Liver (tissue), 9 donors: ENCODE data around the gene INPP5J. TPM values are rescaled to one million over a fixed set of nuclear protein-coding genes. Genes with fewer than 3 reads are reported as not detected.

Experiments
- DNase-seq: peaks from one replicate; pipeline ENCODE4 v3.0.0-alpha.2; 2017; ENCODE audit warnings: low spot score
- H3K27ac ChIP-seq, 2 donors: one replicate each; pipeline ENCODE4 v1.7.0; 2013; ENCODE audit warnings: inconsistent platforms in 2 of 2, low read length in 2 of 2, control low read depth in 1 of 2, low read depth in 1 of 2, mild to moderate bottlenecking in 1 of 2
- H3K27me3 ChIP-seq, 4 donors: one replicate each; pipeline versions ENCODE4 v1.6.1 to v1.7.0; 2013; ENCODE audit warnings: low read length in 3 of 4, inconsistent platforms in 1 of 4, mild to moderate bottlenecking in 1 of 4, moderate library complexity in 1 of 4; ENCODE audit not compliant: control insufficient read depth in 4 of 4, insufficient read depth in 4 of 4
- H3K36me3 ChIP-seq, 4 donors: one replicate each; pipeline versions ENCODE4 v1.6.1 to v1.7.0; 2013; ENCODE audit warnings: low read length in 3 of 4, mild to moderate bottlenecking in 3 of 4, low read depth in 1 of 4, moderate library complexity in 1 of 4; ENCODE audit not compliant: control insufficient read depth in 4 of 4, insufficient read depth in 3 of 4
- H3K4me1 ChIP-seq, 4 donors: one replicate each; pipeline versions ENCODE4 v1.6.1 to v1.7.0; 2013; ENCODE audit warnings: low read length in 3 of 4, mild to moderate bottlenecking in 3 of 4, moderate library complexity in 1 of 4; ENCODE audit not compliant: control insufficient read depth in 4 of 4, insufficient read depth in 4 of 4
- H3K4me3 ChIP-seq, 3 donors: one replicate each; pipeline versions ENCODE4 v1.6.1 to v1.7.0; 2013; ENCODE audit warnings: low read length in 3 of 3, control low read depth in 1 of 3, low read depth in 1 of 3, mild to moderate bottlenecking in 1 of 3
- H3K9ac ChIP-seq, 2 donors: one replicate each; pipeline ENCODE4 v1.7.0; 2013; ENCODE audit warnings: low read length in 2 of 2, mild to moderate bottlenecking in 2 of 2, moderate library complexity in 2 of 2, control low read depth in 1 of 2, low read depth in 1 of 2
- H3K9me3 ChIP-seq, 4 donors: one replicate each; pipeline versions ENCODE4 v1.6.1 to v1.7.0; 2013; ENCODE audit warnings: low read length in 3 of 4; ENCODE audit not compliant: control insufficient read depth in 4 of 4
- ATF3 ChIP-seq: IDR thresholded peaks from 2 replicates; pipeline ENCODE4 v1.6.1; 2016; ENCODE audit warnings: antibody characterized with exemption
- CTCF ChIP-seq: fragments of 150-350 bp; IDR thresholded peaks from 2 replicates; pipeline ENCODE4 v1.5.1; 2017; ENCODE audit warnings: improper control_type of control experiment, low read depth, low read length; ENCODE audit not compliant: missing input control
- FOXA1 ChIP-seq: IDR thresholded peaks from 2 replicates; pipeline ENCODE4 v1.6.1; 2016; ENCODE audit warnings: antibody characterized with exemption
- FOXA2 ChIP-seq: IDR thresholded peaks from 2 replicates; pipeline ENCODE4 v1.6.1; 2016; ENCODE audit warnings: antibody characterized with exemption
- HNF4A ChIP-seq, 2 donors: conservative IDR thresholded peaks; 2 replicates each; pipeline ENCODE4 v1.6.1; 2016; ENCODE audit warnings: antibody characterized with exemption in 2 of 2, mild to moderate bottlenecking in 2 of 2
- HNF4G ChIP-seq: IDR thresholded peaks from 2 replicates; pipeline ENCODE4 v1.6.1; 2016; ENCODE audit warnings: antibody characterized with exemption
- JUND ChIP-seq, 2 donors: IDR thresholded peaks; 2 replicates each; pipeline ENCODE4 v1.6.1; 2016; ENCODE audit warnings: antibody characterized with exemption in 2 of 2
- MAX ChIP-seq: IDR thresholded peaks from 2 replicates; pipeline ENCODE4 v1.6.1; 2016; ENCODE audit warnings: antibody characterized with exemption
- RAD21 ChIP-seq, 2 donors: IDR thresholded peaks; 2 replicates each; pipeline ENCODE4 v1.6.1; 2016; ENCODE audit warnings: antibody characterized with exemption in 2 of 2, mild to moderate bottlenecking in 2 of 2
- REST ChIP-seq: IDR thresholded peaks from 2 replicates; pipeline ENCODE4 v1.6.1; 2016; ENCODE audit warnings: antibody characterized with exemption, mild to moderate bottlenecking
- RXRA ChIP-seq, 2 donors: IDR thresholded peaks; 2 replicates each; pipeline ENCODE4 v1.6.1; 2017 to 2018; ENCODE audit warnings: antibody characterized with exemption in 2 of 2, mild to moderate bottlenecking in 1 of 2
- SP1 ChIP-seq: IDR thresholded peaks from 2 replicates; pipeline ENCODE4 v1.6.1; 2018; ENCODE audit warnings: antibody characterized with exemption, mild to moderate bottlenecking
- TAF1 ChIP-seq: conservative IDR thresholded peaks from 2 replicates; pipeline ENCODE4 v1.6.1; 2016; ENCODE audit warnings: antibody characterized with exemption, mild to moderate bottlenecking
- ZBTB33 ChIP-seq: IDR thresholded peaks from 2 replicates; pipeline ENCODE4 v1.6.1; 2016; ENCODE audit warnings: antibody characterized with exemption
- WGBS: extraction: QIAGEN DNeasy Blood & Tissue Kit; methylation state at CpG from one replicate; pipeline ENCODE4 v1.1.7; 2013; 5-methylcytosine and 5-hydroxymethylcytosine counted together
- polyA plus RNA-seq, 2 donors: library from polyadenylated mRNA; stranded (reverse) in 1 of 2; unstranded in 1 of 2; fragments of 200-250 nt in 1 of 2; fragments of >200 nt in 1 of 2; fragmentation: Nextera tagmentation in 1 of 2; extraction: Ambion mirVana in 1 of 2; gene quantifications; one replicate each; pipeline versions ENCODE4 v1.2.1 to v1.2.3, GENCODE V29; 2013 to 2015
- total RNA-seq, 2 donors: library from RNA; depleted of rRNA; stranded (reverse); fragments of >200 nt; gene quantifications; one replicate each; pipeline ENCODE4 v1.2.3, GENCODE V29; 2014
- donor health status: healthy.
- donor health status: healthy.
- donor health status: healthy.
- donor health status: healthy.
- donor health status: healthy.

The INPP5J gene
- total and polyA plus RNA-seq, 4 donors = 0.06 to 0.17 (median 0.11) TPM

- 30% methylated on average over 13 of the region's 13 CpGs for WGBS
- TF ChIP-seq TAF1 (no peak), JUND (IDR thresholded peaks at IDR 0.05) (no peak), SP1 (no peak), HNF4A (conservative IDR thresholded peaks at IDR 0.05) (no peak), FOXA2 (no peak), RXRA (IDR thresholded peaks at IDR 0.05) (no peak), ZBTB33 (no peak), MAX (no peak), RAD21 (IDR thresholded peaks at IDR 0.05) (no peak), FOXA1 (no peak)
- H3K9ac ChIP-seq = peak overlapping the region in 1 of 2 donors; percentile 76
- peaks cover 3 to 28% (median 14%) of the 10 kb centered on the region in 4 donors for H3K4me1 ChIP-seq
- H3K27me3 ChIP-seq = no peaks in the 10 kb centered on the region
- H3K9me3 ChIP-seq = no peaks in the 10 kb centered on the region
- no peak for DNase-seq
- H3K27ac ChIP-seq = peak overlapping the region; percentile 3 to 82
- peak overlapping the region in 2 of 3 donors; percentile 61 to 75 for H3K4me3 ChIP-seq
- no peaks in the 10 kb centered on the region for H3K36me3 ChIP-seq
Measured at GRCh38 chr22:31085493-31085824, 37.3 kb upstream of the INPP5J start.

- H3K4me3 ChIP-seq = no peak overlapping the region
- H3K9me3 ChIP-seq = no peaks in the 10 kb centered on the region
- H3K4me1 ChIP-seq = peaks cover 3 to 25% (median 13%) of the 10 kb centered on the region in 4 donors
- H3K27ac ChIP-seq = peak overlapping the region in 1 of 2 donors; percentile 82
- TF ChIP-seq HNF4G (no peak), REST (no peak), TAF1 (no peak), CTCF (no peak), MAX (no peak), RXRA (IDR thresholded peaks at IDR 0.05) (no peak), ZBTB33 (no peak), ATF3 (no peak)
- WGBS = 85% methylated on average over 3 of the region's 3 CpGs
- peak; percentile 27 for DNase-seq
- no peak overlapping the region for H3K9ac ChIP-seq
- H3K27me3 ChIP-seq = no peaks in the 10 kb centered on the region
- no peaks in the 10 kb centered on the region for H3K36me3 ChIP-seq
Measured at GRCh38 chr22:31085928-31086327, 36.8 kb upstream of the INPP5J start.
